ENCODE data around the gene RNASEH2C.

DNA sequence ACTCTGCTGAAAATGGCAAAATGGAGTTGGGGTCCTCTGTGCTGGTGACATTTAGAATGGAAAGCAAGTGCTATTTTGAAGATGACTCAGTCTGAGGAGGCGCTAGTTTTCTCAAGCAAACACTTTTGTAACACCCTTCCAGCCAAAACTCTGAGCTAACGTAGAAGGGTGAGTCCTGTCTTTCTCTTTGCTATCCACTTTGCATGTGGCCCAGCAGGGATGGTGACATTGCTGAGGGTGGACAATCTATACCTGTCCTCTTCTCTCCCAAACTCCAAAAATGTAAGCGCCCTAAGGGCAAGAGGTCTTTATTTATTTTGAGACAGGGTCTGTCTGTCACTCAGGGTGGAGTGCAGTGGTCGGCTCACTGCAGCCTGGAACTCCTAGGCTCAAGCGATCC is 12.1 kb downstream of the RNASEH2C start:
- TF ChIP-seq, protein P1, sequence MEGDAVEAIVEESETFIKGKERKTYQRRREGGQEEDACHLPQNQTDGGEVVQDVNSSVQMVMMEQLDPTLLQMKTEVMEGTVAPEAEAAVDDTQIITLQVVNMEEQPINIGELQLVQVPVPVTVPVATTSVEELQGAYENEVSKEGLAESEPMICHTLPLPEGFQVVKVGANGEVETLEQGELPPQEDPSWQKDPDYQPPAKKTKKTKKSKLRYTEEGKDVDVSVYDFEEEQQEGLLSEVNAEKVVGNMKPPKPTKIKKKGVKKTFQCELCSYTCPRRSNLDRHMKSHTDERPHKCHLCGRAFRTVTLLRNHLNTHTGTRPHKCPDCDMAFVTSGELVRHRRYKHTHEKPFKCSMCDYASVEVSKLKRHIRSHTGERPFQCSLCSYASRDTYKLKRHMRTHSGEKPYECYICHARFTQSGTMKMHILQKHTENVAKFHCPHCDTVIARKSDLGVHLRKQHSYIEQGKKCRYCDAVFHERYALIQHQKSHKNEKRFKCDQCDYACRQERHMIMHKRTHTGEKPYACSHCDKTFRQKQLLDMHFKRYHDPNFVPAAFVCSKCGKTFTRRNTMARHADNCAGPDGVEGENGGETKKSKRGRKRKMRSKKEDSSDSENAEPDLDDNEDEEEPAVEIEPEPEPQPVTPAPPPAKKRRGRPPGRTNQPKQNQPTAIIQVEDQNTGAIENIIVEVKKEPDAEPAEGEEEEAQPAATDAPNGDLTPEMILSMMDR (conservative IDR thresholded peaks at IDR 0.05 in 1 of 2, IDR thresholded peaks at IDR 0.05 in 1 of 2; ENCODE audit: extremely low read depth in 1 of 2, insufficient read depth in 1 of 2, low read depth in 1 of 2, low read length in 2 of 2) = no peak
- no peak for TF ChIP-seq EZH2 (IDR thresholded peaks at IDR 0.05; ENCODE audit: borderline replicate concordance, low read length)
